Gastrocnemius medialis (tissue), 4 donors: ENCODE data around the gene TXNDC12.

Experiments
- CTCF ChIP-seq, 5 experiments: fragments of 450-650 bp in 3 of 5; fragments of 200-600 bp in 2 of 5; sonication (generic) in 2 of 5; IDR thresholded peaks in 4 of 5; conservative IDR thresholded peaks in 1 of 5; 1 replicate in 4 of 5; 2 replicates in 1 of 5; pipeline ENCODE4 v1.5.1; 2016 to 2019; ENCODE audit warnings: antibody characterized with exemption in 5 of 5, mild to moderate bottlenecking in 3 of 5, moderate library complexity in 3 of 5
- POLR2A ChIP-seq, 2 donors: fragments of 450-650 bp; IDR thresholded peaks; one replicate each; pipeline ENCODE4 v1.6.1; 2017; ENCODE audit warnings: antibody characterized with exemption in 2 of 2, mild to moderate bottlenecking in 2 of 2, moderate library complexity in 2 of 2

DNA sequence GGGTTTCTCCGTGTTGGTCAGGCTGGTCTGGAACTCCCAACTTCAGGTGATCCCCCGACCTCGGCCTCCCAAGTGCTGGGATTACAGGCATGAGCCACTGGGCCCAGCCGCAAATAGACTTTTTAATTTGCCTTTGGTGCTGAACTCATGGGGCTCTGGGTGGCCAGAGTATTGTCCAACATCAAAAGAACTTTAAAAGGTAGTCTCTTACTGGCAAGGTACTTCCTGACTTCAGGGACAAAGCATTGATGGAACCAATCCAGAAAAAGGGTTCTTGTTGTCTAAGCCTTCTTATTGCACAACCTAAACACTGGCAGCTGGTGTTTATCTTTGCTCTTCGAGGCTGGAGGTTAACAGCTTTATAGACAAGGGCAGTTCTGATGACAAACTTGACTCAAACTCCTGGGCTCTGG lies 17.6 kb downstream of the TXNDC12 start:
- no peak for TF ChIP-seq CTCF (IDR thresholded peaks at IDR 0.05 in 4 of 5, conservative IDR thresholded peaks at IDR 0.05 in 1 of 5)
- no peak for TF ChIP-seq POLR2A (IDR thresholded peaks at IDR 0.05)
